ENCODE data around the gene ATP6V1G2. TPM values are rescaled to one million over a fixed set of nuclear protein-coding genes. Genes with fewer than 3 reads are reported as not detected.
"Not testable (repeated sequence)": the region's sequence is repeated elsewhere in the genome, so short reads cannot be mapped to it uniquely, and the experiment has no call there.

Gene ATP6V1G2
- total RNA-seq, 2 donors from 2014 or later, result 1.4 to 2.3 TPM

DNA sequence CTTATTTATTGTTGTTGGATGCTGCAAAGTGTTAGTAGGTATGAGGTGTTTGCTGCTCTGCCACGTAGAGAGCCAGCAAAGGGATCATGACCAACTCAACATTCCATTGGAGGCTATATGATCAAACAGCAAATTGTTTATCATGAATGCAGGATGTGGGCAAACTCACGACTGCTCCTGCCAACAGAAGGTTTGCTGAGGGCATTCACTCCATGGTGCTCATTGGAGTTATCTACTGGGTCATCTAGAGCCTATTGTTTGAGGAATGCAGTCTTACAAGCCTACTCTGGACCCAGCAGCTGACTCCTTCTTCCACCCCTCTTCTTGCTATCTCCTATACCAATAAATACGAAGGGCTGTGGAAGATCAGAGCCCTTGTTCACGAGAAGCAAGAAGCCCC, 36.4 kb downstream of the ATP6V1G2 start:
- ATAC-seq (no peak), DNase-seq (ENCODE audit: low spot score) (no peak)
- Mint-ChIP-seq H3K36me3 (no peaks in the 10 kb centered on the region), H3K27me3 (no peaks in the 10 kb centered on the region), H3K4me3 (no peak overlapping the region), H3K27ac (no peak overlapping the region), H3K9me3 (no peaks in the 10 kb centered on the region), H3K4me1 (ENCODE audit: low read depth in 2 of 2) (peaks cover 7 to 11% of the 10 kb centered on the region in 2 donors)

DNA sequence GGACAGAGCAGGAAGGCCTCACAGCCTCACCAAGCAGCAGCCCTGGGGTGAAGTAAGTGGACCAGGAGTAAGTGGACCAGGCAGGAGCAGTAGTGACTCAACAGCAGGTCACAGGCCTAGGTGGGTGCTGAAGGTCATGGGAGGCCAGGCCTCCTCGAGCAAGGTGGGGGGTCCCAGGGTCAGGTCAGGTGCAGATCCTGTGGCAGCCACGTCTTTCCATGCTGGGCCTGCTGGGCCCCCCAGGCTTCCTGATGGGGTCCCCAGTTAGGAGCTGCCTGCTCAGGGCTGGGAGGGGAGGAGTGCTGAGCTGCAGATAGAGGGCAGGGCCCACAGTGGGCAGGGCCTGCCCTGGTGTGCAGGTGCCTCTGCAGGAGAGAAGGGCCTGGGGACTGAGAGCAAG, 37.4 kb downstream of the ATP6V1G2 start:
- peaks cover 7 to 12% of the 10 kb centered on the region in 2 donors for H3K4me1 Mint-ChIP-seq (ENCODE audit: low read depth in 2 of 2)
- not testable (repeated sequence) for H3K9me3 Mint-ChIP-seq; H3K27me3 Mint-ChIP-seq; DNase-seq (ENCODE audit: low spot score); H3K4me3 Mint-ChIP-seq; H3K36me3 Mint-ChIP-seq
- peak overlapping the region in 1 of 2 donors; percentile 28 for H3K27ac Mint-ChIP-seq
- ATAC-seq, result peak in 1 of 2 donors; percentile 43

DNA sequence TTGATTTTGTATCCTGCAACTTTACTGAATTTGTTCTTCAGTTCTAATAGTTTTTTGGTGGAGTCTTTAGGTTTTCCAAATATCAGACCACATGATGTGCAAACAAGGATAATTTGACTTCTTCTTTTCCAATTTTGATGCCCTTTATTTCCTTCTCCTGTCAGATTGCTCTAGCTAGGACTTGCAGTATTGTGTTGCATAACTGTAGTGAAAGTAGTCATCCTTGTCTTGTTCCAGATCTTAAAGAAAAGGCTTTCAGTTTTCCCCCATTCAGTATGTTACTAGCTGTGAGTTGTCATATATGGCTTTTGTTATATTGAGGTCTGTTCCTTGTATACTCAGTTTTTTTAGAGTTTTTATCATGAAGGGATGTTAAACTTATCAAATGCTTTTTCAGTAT, 43.8 kb downstream of the ATP6V1G2 start:
- H3K27me3 Mint-ChIP-seq, result no peaks in the 10 kb centered on the region

DNA sequence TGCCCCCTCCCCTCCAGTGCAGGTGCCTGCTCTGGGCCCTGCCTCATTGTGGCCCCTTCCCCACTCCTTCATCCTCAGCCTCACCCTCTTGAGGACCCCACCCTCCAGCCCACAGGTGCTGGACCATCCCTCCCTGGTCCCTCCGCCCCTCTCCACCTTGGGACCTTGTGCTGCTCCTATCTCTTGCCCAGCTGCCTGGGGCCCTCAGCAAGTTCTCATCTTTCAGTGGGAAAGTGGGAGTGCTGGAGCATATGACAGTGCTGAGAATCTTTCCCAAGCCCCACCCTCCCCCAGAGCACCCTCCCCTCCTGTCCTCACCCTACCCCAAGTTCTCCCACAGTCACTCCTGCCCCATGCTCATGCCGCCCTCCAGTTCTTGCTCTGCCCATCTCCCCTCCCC, 46.8 kb downstream of the ATP6V1G2 start:
- Mint-ChIP-seq H3K4me1 (ENCODE audit: low read depth in 2 of 2) (peaks cover 60 to 62% of the 10 kb centered on the region in 2 donors), H3K27ac (peak overlapping the region in 1 of 2 donors; percentile 91), H3K4me3 (peak overlapping the region; percentile 78)
- H3K36me3 Mint-ChIP-seq; H3K27me3 Mint-ChIP-seq; H3K9me3 Mint-ChIP-seq; ATAC-seq; DNase-seq (ENCODE audit: low spot score): not testable (repeated sequence)

More for the DNA sequence above, 43.8 kb downstream of the ATP6V1G2 start:
- Mint-ChIP-seq H3K27ac (peak overlapping the region in 1 of 2 donors; percentile 22), H3K36me3 (no peaks in the 10 kb centered on the region), H3K9me3 (no peaks in the 10 kb centered on the region), H3K4me1 (ENCODE audit: low read depth in 2 of 2) (peaks cover 47 to 51% of the 10 kb centered on the region in 2 donors), H3K4me3 (peak overlapping the region; percentile 26)
- DNase-seq (ENCODE audit: low spot score), result no peak
- no peak for ATAC-seq

DNA sequence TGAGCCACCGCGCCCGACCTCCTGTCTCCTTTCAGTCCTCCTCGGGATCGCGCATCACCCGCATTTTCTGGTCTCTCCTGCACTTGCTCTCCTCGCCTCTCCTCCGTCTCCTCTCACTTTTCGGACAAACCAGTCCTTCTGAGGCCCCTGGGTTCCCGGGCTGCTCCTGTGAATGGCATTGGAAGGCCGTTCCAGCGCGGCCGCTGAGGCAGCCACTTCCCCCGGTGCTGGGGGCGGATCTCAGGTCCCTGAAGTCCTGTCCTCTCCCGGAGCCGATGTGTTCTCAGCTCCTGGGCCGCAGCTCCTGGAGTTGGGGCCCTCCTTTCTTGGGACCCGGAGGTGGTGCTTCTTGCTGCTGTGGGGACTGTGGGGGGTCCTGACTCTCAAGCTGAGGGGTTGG, 47.7 kb downstream of the ATP6V1G2 start:
- H3K4me3 Mint-ChIP-seq, result peak overlapping the region; percentile 78
- peak overlapping the region; percentile 76 to 91 for H3K27ac Mint-ChIP-seq
- ATAC-seq (no peak), DNase-seq (ENCODE audit: low spot score) (no peak)
- H3K4me1 Mint-ChIP-seq (ENCODE audit: low read depth in 2 of 2), result peaks cover 59 to 64% of the 10 kb centered on the region in 2 donors
- no peaks in the 10 kb centered on the region for H3K36me3 Mint-ChIP-seq
- H3K27me3 Mint-ChIP-seq, result no peaks in the 10 kb centered on the region
- no peaks in the 10 kb centered on the region for H3K9me3 Mint-ChIP-seq

DNA sequence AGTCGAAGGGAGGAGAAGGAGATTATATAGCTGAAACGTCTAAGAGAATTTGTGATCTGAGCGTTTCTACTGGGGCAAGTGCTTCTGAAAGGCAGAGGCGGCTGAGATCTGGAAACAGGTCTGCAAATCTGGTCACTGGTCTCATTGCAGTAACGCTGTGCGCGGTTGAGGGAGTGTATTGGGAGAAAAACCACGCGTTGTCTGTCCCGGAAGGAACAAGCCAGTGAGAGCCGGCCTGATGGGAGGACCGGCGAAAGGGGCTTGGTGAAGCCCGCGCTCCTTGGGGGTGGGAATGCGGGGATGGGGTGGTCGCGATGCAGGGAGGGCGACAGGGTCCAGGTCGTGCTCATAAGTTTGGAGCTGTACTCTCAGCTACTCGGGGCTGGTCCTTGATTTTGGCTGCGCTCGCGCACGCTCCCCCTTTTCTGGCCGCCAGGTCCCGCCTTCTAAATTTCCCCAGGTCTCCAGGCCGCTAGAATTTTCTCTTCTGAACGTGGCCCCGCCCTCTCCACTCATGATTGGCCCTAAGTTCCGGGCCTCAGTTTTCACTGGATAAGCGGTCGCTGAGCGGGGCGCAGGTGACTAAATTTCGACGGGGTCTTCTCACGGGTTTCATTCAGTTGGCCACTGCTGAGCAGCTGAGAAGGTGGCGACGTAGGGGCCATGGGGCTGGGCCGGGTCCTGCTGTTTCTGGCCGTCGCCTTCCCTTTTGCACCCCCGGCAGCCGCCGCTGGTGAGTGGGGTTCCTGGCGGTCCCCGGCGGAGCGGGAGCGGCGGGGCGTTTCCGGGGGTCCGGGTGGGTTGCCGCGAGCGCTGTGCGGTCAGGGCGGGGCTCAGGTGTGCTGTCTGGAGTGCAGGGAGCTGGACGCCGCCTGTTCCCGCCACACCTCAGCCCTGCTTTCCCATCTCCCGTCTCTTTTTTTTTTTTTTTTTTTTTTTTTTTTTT, 48.6 kb downstream of the ATP6V1G2 start, which contains the start of gene MICB:
MICB (plus strand) TSS at position 615 of the 946 bp plus-strand sequence; CDS start at position 664, 49 bp downstream.
- peaks cover 60 to 68% of the 10 kb centered on the region in 2 donors for H3K4me1 Mint-ChIP-seq (ENCODE audit: low read depth in 2 of 2)
- peak; percentile 80 to 89 for ATAC-seq
- H3K36me3 Mint-ChIP-seq, result no peaks in the 10 kb centered on the region
- H3K27ac Mint-ChIP-seq, result peak within 1 kb of the TSS; percentile 76 to 91
- peak; percentile 85 for DNase-seq (ENCODE audit: low spot score)
- no peaks in the 10 kb centered on the region for H3K9me3 Mint-ChIP-seq
- peak within 1 kb of the TSS; percentile 78 for H3K4me3 Mint-ChIP-seq
- H3K27me3 Mint-ChIP-seq, result no peaks in the 10 kb centered on the region

DNA sequence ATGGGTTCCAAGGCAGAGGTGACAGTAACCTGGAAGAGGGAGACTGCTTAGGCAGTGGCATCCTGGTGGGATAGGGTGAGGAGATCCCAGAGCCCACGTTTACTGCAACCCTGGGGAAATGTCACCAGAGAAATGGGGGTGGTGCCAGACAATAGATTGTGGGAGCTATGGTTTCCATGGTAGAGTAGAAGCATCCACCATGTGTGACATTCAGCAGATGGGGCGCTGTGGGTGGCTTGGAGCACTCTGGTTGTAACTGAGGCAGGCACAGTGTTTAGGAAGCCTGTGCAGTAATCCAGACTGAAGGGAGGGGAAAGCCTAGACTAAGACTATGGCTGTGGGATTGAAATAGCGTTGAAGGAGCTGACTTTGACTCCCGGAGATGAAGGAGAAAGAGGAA, 49.6 kb downstream of the ATP6V1G2 start:
- Mint-ChIP-seq H3K4me1 (ENCODE audit: low read depth in 2 of 2) (peaks cover 58 to 65% of the 10 kb centered on the region in 2 donors), H3K27ac (peak overlapping the region; percentile 76 to 86), H3K4me3 (peak overlapping the region; percentile 78)
- not testable (repeated sequence) for H3K9me3 Mint-ChIP-seq; H3K27me3 Mint-ChIP-seq; ATAC-seq; DNase-seq (ENCODE audit: low spot score); H3K36me3 Mint-ChIP-seq

DNA sequence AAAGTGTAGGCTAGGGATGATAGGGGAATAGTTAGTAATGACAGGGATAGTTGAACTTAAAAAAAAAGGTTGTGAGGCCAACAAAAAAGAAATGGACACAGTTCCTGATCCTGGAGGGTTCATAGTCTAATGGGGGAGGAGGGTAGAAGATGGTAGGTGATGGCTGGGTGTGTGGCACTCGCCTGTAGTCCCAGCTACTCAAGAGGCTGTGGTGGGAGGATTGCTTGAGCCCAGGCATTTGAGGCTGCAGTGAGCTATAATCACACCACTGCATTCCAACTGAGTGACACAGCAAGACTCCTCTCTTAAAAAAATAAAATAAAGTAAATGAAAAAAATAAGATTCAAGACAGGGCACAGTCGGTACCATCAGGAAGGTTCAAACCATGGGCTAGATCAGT, 50.8 kb downstream of the ATP6V1G2 start:
- ATAC-seq (no peak), DNase-seq (ENCODE audit: low spot score) (no peak)
- no peaks in the 10 kb centered on the region for H3K9me3 Mint-ChIP-seq
- H3K36me3 Mint-ChIP-seq, result no peaks in the 10 kb centered on the region
- H3K27ac Mint-ChIP-seq, result peak overlapping the region; percentile 17 to 52
- H3K4me3 Mint-ChIP-seq, result peak overlapping the region; percentile 78
- H3K27me3 Mint-ChIP-seq, result no peaks in the 10 kb centered on the region
- H3K4me1 Mint-ChIP-seq (ENCODE audit: low read depth in 2 of 2), result peaks cover 49 to 58% of the 10 kb centered on the region in 2 donors

Other genes with a start within 250 kb of the ATP6V1G2 start
- 1,000 to 10,000 TPM; 3,852 to 7,384 TPM for gene HLA-B, start 189.4 kb downstream of the ATP6V1G2 start, total RNA-seq
- 10 to 100 TPM; 14.2 to 16.9 TPM for gene MICA, start 143.0 kb downstream of the ATP6V1G2 start, total RNA-seq
- gene MICB, start 48.5 kb downstream of the ATP6V1G2 start, total RNA-seq, result 10 to 100 TPM; 34.9 to 37.4 TPM
- gene MCCD1, start 17.6 kb downstream of the ATP6V1G2 start, total RNA-seq, result not detected
- gene DDX39B, start 4.6 kb downstream of the ATP6V1G2 start, total RNA-seq, result 100 to 1,000 TPM; 469 to 713 TPM
- 10 to 100 TPM; 16.8 to 17.0 TPM for gene NFKBIL1, start 1.0 kb upstream of the ATP6V1G2 start, total RNA-seq
- gene LTA, start 25.7 kb upstream of the ATP6V1G2 start, total RNA-seq, result 1,000 to 10,000 TPM; 1,187 to 3,727 TPM
- 100 to 1,000 TPM; 320 to 420 TPM for gene TNF, start 29.0 kb upstream of the ATP6V1G2 start, total RNA-seq
- 100 to 1,000 TPM; 110 to 153 TPM for gene LTB, start 35.8 kb upstream of the ATP6V1G2 start, total RNA-seq
- gene LST1, start 39.7 kb upstream of the ATP6V1G2 start, total RNA-seq, result 10 to 100 TPM; 15.5 to 34.6 TPM
- gene NCR3, start 46.4 kb upstream of the ATP6V1G2 start, total RNA-seq, result 10 to 100 TPM; 65.5 to 91.6 TPM
- gene AIF1, start 68.6 kb upstream of the ATP6V1G2 start, total RNA-seq, result 10 to 100 TPM in 1 of 2 donors, 1 to 10 TPM in 1; 9.3 to 20.0 TPM
- 100 to 1,000 TPM; 224 to 345 TPM for gene PRRC2A, start 74.1 kb upstream of the ATP6V1G2 start, total RNA-seq
- 100 to 1,000 TPM; 284 to 337 TPM for gene BAG6, start 106.1 kb upstream of the ATP6V1G2 start, total RNA-seq
- gene APOM, start 109.3 kb upstream of the ATP6V1G2 start, total RNA-seq, result 1 to 10 TPM in 1 of 2 donors, under 1 TPM in 1; 0.76 to 1.3 TPM
- 10 to 100 TPM; 26.9 to 34.0 TPM for gene C6orf47, start 114.2 kb upstream of the ATP6V1G2 start, total RNA-seq
- gene GPANK1, start 118.4 kb upstream of the ATP6V1G2 start, total RNA-seq, result 10 to 100 TPM; 34.5 to 40.9 TPM
- gene CSNK2B, start 119.5 kb upstream of the ATP6V1G2 start, total RNA-seq, result 100 to 1,000 TPM; 205 to 247 TPM
- 10 to 100 TPM; 24.0 to 37.9 TPM for gene LY6G5B, start 123.4 kb upstream of the ATP6V1G2 start, total RNA-seq
- 1 to 10 TPM; 5.4 to 8.8 TPM for gene LY6G5C, start 134.5 kb upstream of the ATP6V1G2 start, total RNA-seq
- 10 to 100 TPM; 60.6 to 77.5 TPM for gene ABHD16A, start 156.7 kb upstream of the ATP6V1G2 start, total RNA-seq
- gene LY6G6F, start 160.3 kb upstream of the ATP6V1G2 start, total RNA-seq, result not detected
- not detected for gene LY6G6D, start 168.7 kb upstream of the ATP6V1G2 start, total RNA-seq
- gene LY6G6C, start 175.1 kb upstream of the ATP6V1G2 start, total RNA-seq, result not detected
- gene MPIG6B, start 176.8 kb upstream of the ATP6V1G2 start, total RNA-seq, result under 1 TPM in 1 of 2 donors, not detected in 1; 0.21 TPM
- gene DDAH2, start 182.7 kb upstream of the ATP6V1G2 start, total RNA-seq, result 10 to 100 TPM; 18.8 to 24.4 TPM
- 100 to 1,000 TPM; 468 to 581 TPM for gene CLIC1, start 189.9 kb upstream of the ATP6V1G2 start, total RNA-seq
- gene MSH5, start 193.4 kb upstream of the ATP6V1G2 start, total RNA-seq, result 100 to 1,000 TPM in 1 of 2 donors, 10 to 100 TPM in 1; 36.2 to 154 TPM
- gene SAPCD1, start 216.0 kb upstream of the ATP6V1G2 start, total RNA-seq, result 10 to 100 TPM in 1 of 2 donors, 1 to 10 TPM in 1; 9.2 to 25.2 TPM
- 1 to 10 TPM; 1.4 to 2.1 TPM for gene VWA7, start 230.7 kb upstream of the ATP6V1G2 start, total RNA-seq
- gene VARS1, start 249.1 kb upstream of the ATP6V1G2 start, total RNA-seq, result 100 to 1,000 TPM in 1 of 2 donors, 10 to 100 TPM in 1; 90.7 to 226 TPM